GM21786 (cell line): Measurements from ENCODE around the gene AKAP8.
"Not testable (repeated sequence)": the region's sequence is repeated elsewhere in the genome, so short reads cannot be mapped to it uniquely, and the experiment has no call there.

Source experiments
- ATAC-seq: cut with Tn5 transposase; IDR thresholded peaks from one replicate; pipeline ENCODE4 v1.9.1; 2021; ENCODE audit not compliant: unreplicated experiment

Gene AKAP8

DNA sequence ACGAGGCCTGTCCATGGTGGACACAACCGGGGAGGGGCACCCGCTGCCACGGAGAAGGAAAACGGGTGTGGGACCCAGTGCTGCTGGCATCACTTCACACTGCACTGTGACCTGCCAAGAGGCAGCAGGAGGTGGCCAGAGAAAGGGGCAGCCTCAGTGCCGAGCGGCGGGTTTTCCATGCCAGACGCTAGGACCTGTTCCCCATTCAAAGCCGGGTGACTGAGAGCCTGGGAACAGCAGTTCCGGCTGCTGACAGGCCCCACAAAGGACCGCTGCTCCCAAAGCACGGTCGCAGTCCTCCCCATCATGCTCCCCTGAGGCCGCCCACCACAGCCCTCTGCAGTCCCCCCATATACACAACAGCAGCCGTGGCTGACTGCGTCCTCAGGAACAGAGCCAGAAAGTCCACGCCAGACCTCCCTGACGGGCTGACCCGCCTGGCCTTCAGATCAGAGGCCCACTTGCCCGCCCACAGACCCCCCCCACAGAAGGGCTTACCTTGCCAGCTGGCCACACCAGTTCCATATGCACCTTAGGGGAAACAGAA lies 5.4 kb downstream of the AKAP8 start:
- no peak for ATAC-seq

DNA sequence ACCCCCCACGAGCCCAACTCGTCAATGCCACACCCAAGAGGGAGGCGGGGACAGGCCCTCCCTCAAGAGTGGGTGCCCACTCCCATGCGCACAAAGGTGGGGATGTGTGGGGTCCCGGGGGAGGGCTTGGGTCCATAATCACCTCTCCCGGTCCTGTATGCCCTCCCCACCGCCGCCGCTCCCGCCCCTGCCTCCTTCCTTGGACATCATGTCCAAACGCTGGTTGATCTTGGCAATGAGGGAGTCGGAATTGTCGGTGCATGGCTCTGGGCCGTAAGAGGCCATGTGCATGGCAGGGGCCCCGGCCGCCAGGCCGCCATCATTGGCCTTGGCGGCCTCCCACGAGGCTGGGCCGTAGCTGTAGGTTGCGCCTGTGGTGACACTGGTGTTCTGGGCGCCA lies 5.9 kb downstream of the AKAP8 start:
- no peak for ATAC-seq

DNA sequence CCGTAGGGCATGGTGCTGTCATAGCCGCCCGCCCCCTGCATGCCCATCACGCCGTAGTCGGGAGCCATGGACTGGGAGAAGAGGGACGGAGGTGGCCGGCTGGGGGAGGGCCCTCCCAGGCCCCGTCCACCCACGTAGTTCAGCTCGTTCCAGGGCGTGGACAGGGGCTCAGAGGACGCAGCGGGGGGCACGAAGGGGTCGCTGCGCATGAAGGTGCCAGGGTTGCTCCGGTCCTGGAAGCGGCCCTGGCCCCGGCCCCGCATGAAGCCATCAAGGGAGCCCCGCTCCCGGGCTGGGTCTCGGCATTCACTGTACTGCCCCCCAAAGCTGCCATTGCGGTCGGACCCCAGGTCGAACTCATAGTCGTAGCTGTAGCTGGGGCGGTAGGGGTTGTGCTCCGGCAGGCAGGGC lies 6.7 kb downstream of the AKAP8 start:
- ATAC-seq: no peak

DNA sequence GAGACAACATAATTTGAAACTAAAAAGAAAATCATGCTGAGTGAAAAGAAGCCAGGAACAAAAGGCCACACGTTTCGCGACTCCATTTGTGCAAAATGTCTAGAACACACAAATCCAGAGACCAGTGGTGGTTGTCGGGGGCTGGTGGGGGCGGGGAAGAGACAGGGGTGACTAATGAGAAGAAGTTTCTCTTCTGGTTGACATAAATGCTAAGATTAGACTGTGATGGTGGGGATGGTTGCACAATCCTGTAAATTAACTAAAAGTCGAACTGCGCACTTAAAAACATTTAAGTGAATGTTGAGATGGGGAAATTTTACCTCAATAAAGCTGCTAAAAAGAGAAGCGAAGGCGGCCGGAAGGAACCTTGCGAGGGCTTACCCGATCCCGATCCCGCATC lies 7.1 kb downstream of the AKAP8 start:
- no peak for ATAC-seq

DNA sequence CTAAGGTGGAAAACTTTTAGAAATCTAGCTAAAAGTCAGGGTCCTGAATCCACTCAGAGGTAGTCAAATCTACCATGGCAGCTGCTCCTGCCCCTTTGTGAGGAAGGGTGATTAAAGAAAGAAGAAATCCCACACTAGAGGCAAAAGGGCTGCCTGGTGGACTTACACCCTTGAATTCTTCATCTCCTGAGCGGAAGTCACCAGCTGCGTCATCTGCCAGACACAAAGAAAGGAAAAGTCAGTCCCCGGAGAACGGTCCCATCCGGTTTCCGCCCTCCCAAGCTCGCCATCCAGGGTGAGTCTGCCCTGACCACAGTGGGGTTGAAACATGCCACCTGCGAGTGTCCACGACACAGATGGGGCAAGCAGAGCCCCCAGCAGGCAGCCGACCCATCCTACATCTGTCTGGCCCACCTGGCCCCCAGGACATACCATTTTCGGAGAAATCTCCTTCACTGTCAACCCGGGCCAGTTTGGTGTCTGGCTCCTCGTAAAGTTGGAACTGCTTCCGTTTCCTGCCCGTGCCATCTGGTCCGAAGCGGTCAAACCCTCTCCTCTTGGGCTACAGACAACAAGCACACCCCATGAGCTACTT lies 7.7 kb downstream of the AKAP8 start:
- ATAC-seq: no peak

DNA sequence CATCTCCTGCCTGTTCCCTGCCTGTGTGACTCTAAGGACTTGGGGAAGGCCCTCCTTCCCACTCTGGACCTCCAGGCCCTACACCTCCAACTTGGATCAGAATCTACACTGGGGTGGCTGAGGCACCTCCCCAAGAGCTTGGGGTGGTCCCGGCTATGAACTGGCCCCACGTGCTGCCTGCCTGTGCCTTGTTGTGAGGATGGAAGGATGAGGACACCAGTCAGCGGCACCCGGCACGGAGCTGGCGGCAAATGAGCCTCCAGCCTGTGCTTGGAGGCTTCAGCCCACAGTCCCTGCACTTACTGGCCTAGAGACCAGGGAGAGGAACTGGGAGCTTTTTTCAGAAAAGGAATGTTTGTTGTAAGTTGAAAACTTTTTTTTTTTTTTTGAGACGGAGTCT lies 8.5 kb downstream of the AKAP8 start:
- no peak for ATAC-seq

DNA sequence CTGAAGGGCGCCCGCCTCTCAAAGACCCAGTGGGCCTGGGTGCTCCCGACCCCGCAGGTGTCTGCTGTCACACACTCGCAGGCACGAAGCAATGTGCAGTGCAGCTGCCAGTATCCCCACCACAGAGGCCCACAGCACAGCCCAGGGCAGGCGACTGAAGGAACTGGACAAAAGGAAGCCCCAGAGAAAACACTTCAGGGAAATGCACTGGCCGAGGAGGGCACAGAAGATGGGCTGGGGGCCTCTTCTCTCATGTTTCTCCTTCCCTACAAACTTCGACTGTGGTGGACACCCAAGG lies 10.0 kb downstream of the AKAP8 start:
- ATAC-seq: no peak

DNA sequence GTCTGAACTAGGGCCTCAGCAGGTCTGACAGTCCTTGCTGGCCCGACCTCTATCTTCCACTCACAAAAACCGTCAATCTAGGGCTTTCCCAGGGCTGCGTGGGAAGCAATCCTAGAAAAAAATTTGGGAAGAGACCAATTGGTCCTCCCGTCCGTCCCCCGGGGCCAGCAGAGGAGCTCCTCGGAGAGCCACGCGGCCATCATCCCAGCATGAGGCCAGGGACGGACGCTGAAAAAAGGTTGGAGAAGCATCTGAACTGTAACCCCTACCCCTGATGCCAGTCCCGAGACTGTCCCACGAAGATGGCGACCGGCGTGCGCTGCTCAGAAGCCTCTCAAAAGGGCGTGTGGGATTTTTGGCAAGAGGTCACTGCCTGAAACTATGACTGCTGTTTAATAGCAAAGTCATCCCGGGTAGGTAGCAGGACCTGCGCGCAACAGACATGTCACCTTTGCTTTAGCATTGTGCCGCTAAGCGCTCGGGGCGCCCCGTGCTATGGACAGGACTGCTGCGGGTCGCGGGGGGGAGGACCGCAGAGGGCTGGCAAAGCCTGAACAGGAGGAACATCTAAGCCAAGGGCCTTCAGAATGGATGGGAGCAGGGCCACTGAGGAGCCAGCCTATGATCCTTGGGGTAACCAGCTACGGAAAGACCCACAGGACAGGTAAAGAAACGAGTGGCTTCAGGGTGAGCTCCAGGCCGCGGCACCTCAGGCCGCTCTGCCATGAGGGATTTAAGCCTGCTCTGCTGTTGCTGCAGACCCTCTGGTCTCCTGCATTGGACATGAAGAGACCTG lies 10.6 kb downstream of the AKAP8 start:
- ATAC-seq: no peak

DNA sequence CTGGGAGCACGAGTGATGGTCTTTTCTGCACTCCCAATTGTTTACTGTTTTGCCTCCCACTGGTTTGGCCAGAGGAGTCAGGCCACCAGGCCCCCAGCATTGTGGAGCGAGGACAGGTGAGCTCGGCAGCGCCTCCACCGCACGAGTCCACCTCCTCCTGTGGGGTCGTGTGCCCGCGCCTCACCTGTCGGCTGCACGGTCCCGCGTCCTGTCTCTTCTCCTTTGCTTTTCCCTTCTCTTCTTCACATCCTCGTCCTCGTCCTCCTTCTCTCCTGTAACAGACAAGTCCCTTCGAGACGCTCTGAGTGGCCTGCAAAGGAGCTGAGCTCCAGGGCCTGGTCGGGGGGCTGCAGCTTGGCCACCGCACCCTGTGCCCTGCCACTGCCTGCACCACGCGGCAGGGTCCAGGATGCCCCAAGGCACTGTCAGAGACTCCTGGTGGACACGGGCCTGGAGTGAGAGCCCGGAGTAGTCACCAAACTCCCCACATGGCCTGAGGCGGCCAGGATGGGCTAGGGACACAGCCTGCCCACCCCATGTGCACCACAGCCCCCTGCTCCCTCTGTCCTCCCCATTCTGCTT lies 11.4 kb downstream of the AKAP8 start:
- ATAC-seq: no peak

DNA sequence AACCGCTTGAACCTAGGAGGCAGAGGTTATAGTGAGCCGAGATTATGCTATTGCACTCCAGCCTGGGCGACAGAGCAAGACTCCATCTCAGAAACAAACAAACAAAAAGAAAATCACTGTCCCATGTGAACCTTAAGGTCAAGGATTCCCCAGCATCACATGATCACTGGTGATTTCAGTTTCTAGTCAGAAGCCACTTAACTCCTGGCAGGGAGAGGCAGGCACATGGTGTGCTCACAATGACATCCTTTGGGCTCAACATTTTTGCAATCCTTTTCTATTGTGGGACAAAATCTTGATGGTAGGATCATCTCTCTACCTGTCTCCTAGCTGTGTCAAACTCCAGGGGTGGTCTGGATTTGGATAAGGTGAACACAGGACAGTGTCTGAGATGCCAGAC lies 12.1 kb downstream of the AKAP8 start:
- ATAC-seq: no peak

DNA sequence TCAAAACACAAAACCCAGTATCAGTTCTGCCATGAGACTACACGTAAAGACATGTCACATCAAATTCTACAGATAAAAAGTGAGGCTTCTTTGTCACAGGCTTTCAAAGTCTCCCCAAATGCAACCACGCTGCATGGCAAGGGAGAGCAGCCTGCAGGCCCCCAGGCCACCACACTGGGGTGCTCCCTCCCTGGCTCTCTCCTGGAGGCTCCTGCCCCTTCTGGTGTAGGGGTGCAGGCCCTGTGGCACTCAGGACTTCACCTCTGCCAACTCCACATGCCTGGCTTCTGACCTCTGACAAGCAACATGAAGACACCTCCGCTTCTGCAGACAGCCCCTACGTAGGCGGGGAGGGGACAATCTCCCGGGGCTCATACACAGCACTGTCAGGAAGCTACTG lies 14.3 kb downstream of the AKAP8 start:
- no peak for ATAC-seq

DNA sequence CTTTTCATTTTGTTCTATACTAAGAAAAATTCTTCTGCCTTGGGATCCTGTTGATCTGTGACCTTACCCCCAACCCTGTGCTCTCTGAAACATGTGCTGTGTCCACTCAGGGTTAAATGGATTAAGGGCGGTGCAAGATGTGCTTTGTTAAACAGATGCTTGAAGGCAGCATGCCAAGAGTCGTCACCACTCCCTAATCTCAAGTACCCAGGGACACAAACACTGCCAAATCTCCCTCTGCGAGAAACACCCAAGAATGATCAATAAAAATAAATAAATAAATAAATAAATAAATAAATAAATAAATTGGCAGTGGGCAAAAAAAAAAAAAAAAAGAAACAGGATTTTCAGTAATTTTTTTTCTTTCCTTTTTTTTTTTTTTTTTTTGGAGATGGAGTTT lies 15.8 kb downstream of the AKAP8 start:
- not testable (repeated sequence) for ATAC-seq

DNA sequence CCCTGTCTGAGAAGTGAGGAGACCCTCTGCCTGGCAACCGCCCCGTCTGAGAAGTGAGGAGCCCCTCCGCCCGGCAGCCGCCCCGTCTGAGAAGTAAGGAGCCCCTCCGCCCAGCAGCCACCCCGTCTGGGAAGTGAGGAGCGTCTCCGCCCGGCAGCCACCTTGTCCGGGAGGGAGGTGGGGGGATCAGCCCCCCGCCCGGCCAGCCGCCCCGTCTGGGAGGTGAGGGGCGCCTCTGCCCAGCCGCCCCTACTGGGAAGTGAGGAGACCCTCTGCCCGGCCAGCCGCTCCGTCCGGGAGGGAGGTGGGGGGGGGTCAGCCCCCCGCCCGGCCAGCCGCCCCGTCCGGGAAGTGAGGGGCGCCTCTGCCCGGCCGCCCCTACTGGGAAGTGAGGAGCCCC lies 16.5 kb downstream of the AKAP8 start:
- ATAC-seq: not testable (repeated sequence)

DNA sequence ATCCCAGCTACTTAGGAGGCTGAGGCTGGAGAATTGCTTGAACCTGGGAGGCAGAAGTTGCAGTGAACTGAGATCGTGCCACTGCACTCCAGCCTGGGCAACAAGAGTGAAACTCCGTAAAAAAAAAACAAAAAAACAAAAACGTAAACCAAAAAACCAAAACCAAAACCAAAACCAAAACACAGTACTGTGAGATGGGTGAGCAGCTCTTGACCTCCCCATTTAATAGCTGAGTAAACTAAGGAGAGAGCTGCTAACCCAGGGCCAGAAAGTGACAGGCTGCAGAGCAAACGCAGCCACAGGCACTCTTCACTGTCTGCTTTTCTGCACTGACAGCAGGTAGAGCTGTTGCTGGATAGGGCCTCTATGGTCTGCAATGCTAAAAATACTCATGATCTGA lies 19.6 kb downstream of the AKAP8 start:
- not testable (repeated sequence) for ATAC-seq

DNA sequence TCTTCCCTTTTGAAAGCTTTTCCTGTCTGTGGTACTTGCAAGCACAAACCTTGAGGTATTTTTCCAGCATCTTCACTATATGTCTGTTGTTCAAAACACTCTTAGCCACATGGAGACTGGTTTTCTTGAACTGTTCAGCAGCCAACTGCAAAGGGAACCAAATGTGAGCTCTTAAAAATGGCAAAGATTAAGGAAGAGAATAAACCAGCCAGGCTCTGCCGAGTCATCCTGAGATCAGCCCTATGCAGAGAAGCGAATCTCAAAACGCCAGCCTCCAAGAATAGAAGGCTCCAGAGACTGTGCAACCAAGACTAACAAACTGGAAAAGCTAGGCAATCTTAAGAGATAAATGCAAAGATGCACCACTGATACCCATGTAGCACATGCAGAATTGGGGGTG lies 20.7 kb downstream of the AKAP8 start:
- no peak for ATAC-seq

DNA sequence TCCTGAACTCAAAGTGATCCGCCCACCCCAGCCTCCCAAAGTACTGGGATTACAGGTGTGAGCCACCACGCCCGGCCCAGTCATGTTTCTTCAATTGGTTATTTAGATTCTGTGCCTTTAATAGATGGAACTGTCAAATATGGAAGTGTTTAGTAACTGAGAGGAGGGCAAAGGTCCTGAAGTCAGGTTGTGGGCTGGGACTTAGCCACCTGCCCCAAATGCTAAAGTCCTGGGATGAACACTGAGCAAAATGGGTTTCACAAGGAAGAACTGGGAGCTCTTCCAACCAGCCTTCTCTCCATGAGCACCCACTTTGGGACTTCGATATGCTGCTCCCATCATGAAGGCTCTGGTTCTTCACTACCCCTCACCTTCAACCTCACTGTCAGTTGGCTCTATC lies 21.7 kb downstream of the AKAP8 start:
- no peak for ATAC-seq

DNA sequence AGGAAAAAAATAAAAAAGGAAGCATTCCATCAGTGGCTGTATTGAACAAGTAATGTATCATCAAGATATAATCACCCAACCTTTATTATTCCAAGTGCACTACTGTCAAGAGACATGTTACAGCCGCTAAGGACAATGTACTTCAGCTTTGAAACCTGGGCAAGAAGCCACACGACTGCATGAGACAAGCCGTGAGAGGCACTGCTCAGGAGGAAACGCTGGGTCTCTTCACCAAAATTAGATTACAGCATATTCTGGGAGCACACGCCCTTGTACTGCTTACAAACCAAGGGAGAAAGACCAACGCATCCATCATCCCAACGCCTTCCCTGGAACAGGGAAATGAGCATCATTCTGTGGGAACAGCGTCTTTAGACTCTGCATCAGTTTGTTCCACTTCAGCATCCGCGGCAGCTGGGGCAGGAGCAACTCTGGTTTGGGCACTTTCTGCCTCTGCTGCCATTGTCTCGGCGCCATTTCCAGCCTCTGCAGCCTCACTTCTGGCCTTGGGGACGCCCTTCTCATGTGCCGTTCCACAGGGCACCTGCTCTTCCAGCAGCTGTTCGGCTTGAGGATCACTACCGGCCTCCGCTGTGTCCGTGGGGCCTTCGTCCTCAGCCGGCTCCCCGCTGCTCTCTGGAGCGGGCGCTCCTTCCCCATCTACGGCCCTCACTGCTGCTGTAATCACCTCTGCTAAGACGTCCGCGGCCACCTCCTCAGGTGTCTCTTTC lies 24.9 kb downstream of the AKAP8 start:
- ATAC-seq: no peak

DNA sequence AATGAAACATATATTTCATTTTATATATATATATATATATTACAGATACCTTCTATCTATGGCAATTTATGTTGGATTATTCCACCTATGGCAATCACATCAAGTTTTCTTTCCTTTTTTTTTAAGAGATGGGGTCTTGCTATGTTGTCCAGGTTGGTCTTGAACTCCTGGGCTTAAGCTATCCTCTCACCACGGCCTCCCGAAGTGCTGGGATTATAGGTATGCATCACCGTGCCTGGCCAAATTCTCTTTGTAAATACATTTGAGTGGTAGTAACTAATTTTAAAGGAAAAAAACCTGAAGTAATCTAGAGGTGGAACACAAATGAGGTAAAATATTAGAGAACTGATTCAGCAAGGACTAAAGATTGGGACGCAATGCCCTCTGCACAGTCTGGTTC lies 25.7 kb downstream of the AKAP8 start:
- ATAC-seq: no peak

DNA sequence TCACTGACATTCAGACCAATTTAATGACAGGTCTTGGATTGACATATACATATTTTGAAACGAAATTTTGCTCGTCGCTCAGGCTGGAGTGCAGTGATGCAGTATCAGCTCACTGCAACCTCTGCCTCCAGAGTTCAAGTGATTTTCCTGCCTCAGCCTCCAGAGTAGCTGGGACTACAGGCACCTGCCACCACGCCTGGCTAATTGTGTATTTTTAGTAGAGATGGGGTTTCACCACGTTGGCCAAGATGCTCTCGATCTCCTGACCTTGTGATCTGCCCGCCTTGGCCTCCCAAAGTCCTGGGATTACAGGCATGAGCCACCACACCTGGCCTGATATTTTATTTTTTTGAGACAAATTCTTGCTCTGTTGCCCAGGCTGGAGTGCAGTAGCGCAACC lies 27.1 kb downstream of the AKAP8 start:
- not testable (repeated sequence) for ATAC-seq

DNA sequence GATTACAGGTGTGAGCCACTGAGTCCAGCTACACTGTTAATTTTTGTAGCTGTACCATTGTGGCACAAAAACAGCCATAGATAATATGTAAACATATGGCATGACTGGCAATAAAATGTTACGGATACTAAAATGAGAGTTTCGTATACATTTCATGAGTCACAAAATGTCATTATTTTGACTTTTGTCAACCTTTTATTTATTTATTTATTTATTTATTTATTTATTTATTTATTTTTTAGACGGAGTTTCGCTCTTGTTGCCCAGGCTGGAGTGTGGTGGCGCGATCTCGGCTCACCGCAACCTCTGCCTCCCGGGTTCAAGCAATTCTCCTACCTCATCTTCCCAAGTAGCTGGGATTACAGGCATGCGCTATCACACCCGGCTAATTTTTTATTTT lies 38.3 kb downstream of the AKAP8 start:
- not testable (repeated sequence) for ATAC-seq

DNA sequence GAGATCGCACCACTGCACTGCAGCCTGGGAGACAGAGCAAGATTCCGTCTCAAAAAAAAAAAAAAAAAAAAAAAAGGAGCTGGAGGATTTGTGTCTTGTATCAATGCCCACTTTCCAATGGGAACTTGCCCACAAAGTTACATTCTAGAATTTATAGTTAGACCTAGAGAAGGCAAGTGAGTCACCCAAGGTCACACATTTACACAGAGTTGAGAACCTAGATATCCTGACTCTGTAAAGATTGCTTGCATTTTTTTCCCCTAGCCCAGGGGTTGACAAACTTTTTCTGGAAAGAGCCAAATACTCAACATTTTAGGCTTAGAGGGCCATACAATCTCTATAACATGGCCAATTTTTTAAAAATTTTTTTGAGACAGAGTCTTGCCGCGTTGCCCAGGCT lies 39.5 kb downstream of the AKAP8 start:
- no peak for ATAC-seq

DNA sequence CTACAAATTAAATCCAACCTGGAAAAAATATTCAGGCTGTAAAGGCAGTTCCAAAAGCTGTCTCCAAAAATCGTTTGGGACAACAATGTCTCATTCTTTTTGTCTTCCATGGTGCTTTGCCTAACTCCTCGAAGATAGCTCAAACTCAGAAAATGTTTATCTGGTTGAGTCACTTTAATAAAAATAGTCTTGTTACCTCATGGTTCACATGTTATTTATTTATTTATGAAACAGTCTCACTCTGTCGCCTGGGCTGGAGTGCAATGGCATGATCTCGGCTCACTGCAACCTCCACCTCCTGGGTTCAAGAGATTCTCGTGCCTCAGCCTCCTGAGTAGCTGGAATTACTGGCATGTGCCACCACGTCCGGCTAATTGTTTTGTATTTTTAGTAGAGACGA lies 42.4 kb downstream of the AKAP8 start:
- no peak for ATAC-seq
